GM19455 (cell line): ENCODE data around the gene CDC123.
"Not testable (repeated sequence)": the region's sequence is repeated elsewhere in the genome, so short reads cannot be mapped to it uniquely, and the experiment has no call there.

Experiments
- ATAC-seq: cut with Tn5 transposase; IDR thresholded peaks from one replicate; pipeline ENCODE4 v1.9.1; 2021; ENCODE audit not compliant: unreplicated experiment

The CDC123 gene

GRCh38 chr10:12287772-12288171 lies 91.8 kb downstream of the CDC123 start:
- no peak for ATAC-seq

GRCh38 chr10:12297784-12298183 lies 101.8 kb downstream of the CDC123 start:
- not testable (repeated sequence) for ATAC-seq

- no peak for ATAC-seq
Measured at GRCh38 chr10:12299222-12299965, 103.4 kb downstream of the CDC123 start.
